Smooth muscle cell (in vitro differentiated cells): Measurements from ENCODE around the gene ARHGAP5. TPM values are rescaled to one million over a fixed set of nuclear protein-coding genes. Genes with fewer than 3 reads are reported as not detected.

Source experiments
- DNase-seq: peaks from one replicate; lab custom pipeline; 2025; ENCODE audit not compliant: unreplicated experiment; lab: John Stamatoyannopoulos, UW
- H2AFZ ChIP-seq: fragments of 200-600 bp; sonication (generic); 2 replicates; pipeline ENCODE4 v1.6.0; 2016; ENCODE audit warnings: antibody characterized with exemption, low read depth, mild to moderate bottlenecking
- H3F3A ChIP-seq: fragments of 200-600 bp; sonication (generic); 2 replicates; pipeline ENCODE4 v1.6.0; 2017; ENCODE audit warnings: antibody characterized with exemption, low read depth
- H3K27ac ChIP-seq: fragments of 200-600 bp; sonication (generic); 2 replicates; pipeline ENCODE4 v1.5.1; 2016; ENCODE audit warnings: low read depth, mild to moderate bottlenecking
- H3K27me3 ChIP-seq: fragments of 200-600 bp; sonication (generic); 2 replicates; pipeline ENCODE4 v1.6.1; 2016; ENCODE audit warnings: low read depth, mild to moderate bottlenecking
- H3K36me3 ChIP-seq: fragments of 200-600 bp; sonication (generic); 2 replicates; pipeline ENCODE4 v1.5.1; 2016; ENCODE audit warnings: low read depth
- H3K4me1 ChIP-seq: fragments of 200-600 bp; sonication (generic); 2 replicates; pipeline ENCODE4 v1.5.1; 2016; ENCODE audit warnings: low read depth
- H3K4me2 ChIP-seq: fragments of 200-600 bp; sonication (generic); 2 replicates; pipeline ENCODE4 v1.6.0; 2016; ENCODE audit warnings: mild to moderate bottlenecking
- H3K4me3 ChIP-seq: fragments of 200-600 bp; sonication (generic); 2 replicates; pipeline ENCODE4 v1.5.1; 2016; ENCODE audit warnings: mild to moderate bottlenecking
- H3K79me2 ChIP-seq: fragments of 200-600 bp; sonication (generic); 2 replicates; pipeline ENCODE4 v1.6.0; 2016; ENCODE audit warnings: low read depth, mild to moderate bottlenecking
- H3K9ac ChIP-seq: fragments of 200-600 bp; sonication (generic); 2 replicates; pipeline ENCODE4 v1.6.0; 2016; ENCODE audit warnings: low read depth
- H3K9me3 ChIP-seq: fragments of 200-600 bp; sonication (generic); replicated peaks from 2 replicates; pipeline ENCODE4 v1.5.1; 2016; ENCODE audit warnings: low read depth
- H4K20me1 ChIP-seq: fragments of 200-600 bp; sonication (generic); 2 replicates; pipeline ENCODE4 v1.6.0; 2016; ENCODE audit warnings: low read depth
- CTCF ChIP-seq: fragments of 200-600 bp; sonication (generic); IDR thresholded peaks from 2 replicates; pipeline ENCODE4 v1.5.1; 2017; ENCODE audit warnings: borderline replicate concordance, mild to moderate bottlenecking, antibody characterized with exemption; ENCODE audit not compliant: insufficient read depth, poor library complexity, severe bottlenecking
- WGBS: methylation state at CpG from one replicate; pipeline ENCODE4 v1.1.7; 2016; ENCODE audit warnings: low lambda C conversion rate; 5-methylcytosine and 5-hydroxymethylcytosine counted together
- polyA plus RNA-seq: library from polyadenylated mRNA; unstranded; fragments of >200 nt; fragmentation: Nextera tagmentation; extraction: Ambion mirVana; gene quantifications from 2 replicates; pipeline ENCODE4 v1.2.1, GENCODE V29; 2016
- total RNA-seq: library from RNA; depleted of rRNA; stranded (reverse); fragments of >200 nt; gene quantifications from 2 replicates; pipeline ENCODE4 v1.2.3, GENCODE V29; 2014

ARHGAP5 gene
- total and polyA plus RNA-seq, 2 experiments from 2014 or later = 24.1 to 217 TPM

GRCh38 chr14:32190673-32191072 is 113.6 kb downstream of the ARHGAP5 start:
- Histone ChIP-seq H3K4me2 (no peak overlapping the region), H3K36me3 (no peaks in the 10 kb centered on the region), H3K79me2 (no peaks in the 10 kb centered on the region), H3K4me3 (no peak overlapping the region), H2AFZ (no peak overlapping the region), H3K4me1 (no peaks in the 10 kb centered on the region), H4K20me1 (no peaks in the 10 kb centered on the region), H3K9me3 (no peaks in the 10 kb centered on the region), H3K9ac (no peak overlapping the region), H3F3A (no peaks in the 10 kb centered on the region), H3K27ac (no peak overlapping the region), H3K27me3 (no peaks in the 10 kb centered on the region)
- no peak for DNase-seq
- 59% methylated on average over 3 of the region's 3 CpGs for WGBS
- no peak for TF ChIP-seq CTCF

- TF ChIP-seq CTCF = no peak
- Histone ChIP-seq H3K9me3 (no peaks in the 10 kb centered on the region), H3K27ac (no peak overlapping the region), H3K79me2 (no peaks in the 10 kb centered on the region), H3K36me3 (no peaks in the 10 kb centered on the region), H2AFZ (no peak overlapping the region), H3K4me1 (no peaks in the 10 kb centered on the region), H3K4me3 (no peak overlapping the region), H3K27me3 (no peaks in the 10 kb centered on the region), H3K4me2 (no peak overlapping the region), H3K9ac (no peak overlapping the region), H4K20me1 (no peaks in the 10 kb centered on the region), H3F3A (no peaks in the 10 kb centered on the region)
- 57% methylated on average over 2 of the region's 2 CpGs for WGBS
- no peak for DNase-seq
These were observed 115.7 kb downstream of the ARHGAP5 start for GRCh38 chr14:32192712-32193373.

GRCh38 chr14:32193532-32193931 is 116.4 kb downstream of the ARHGAP5 start:
- no peak for TF ChIP-seq CTCF

GRCh38 chr14:32195636-32196035 is 118.5 kb downstream of the ARHGAP5 start:
- H3F3A ChIP-seq = peaks cover 2% of the 10 kb centered on the region
- no peak for TF ChIP-seq CTCF
- H3K27ac ChIP-seq = no peak overlapping the region
- no peak overlapping the region for H3K9ac ChIP-seq
- H3K4me3 ChIP-seq = no peak overlapping the region
- H2AFZ ChIP-seq = no peak overlapping the region
- no peak for DNase-seq
- no peaks in the 10 kb centered on the region for H3K4me1 ChIP-seq
- H3K9me3 ChIP-seq = no peaks in the 10 kb centered on the region
- H3K4me2 ChIP-seq = no peak overlapping the region
- no peaks in the 10 kb centered on the region for H3K27me3 ChIP-seq
- H4K20me1 ChIP-seq = no peaks in the 10 kb centered on the region
- H3K79me2 ChIP-seq = no peaks in the 10 kb centered on the region
- H3K36me3 ChIP-seq = no peaks in the 10 kb centered on the region
- 84% methylated on average over 1 of the region's 1 CpG for WGBS

More at GRCh38 chr14:32193532-32193931, 116.4 kb downstream of the ARHGAP5 start:
- Histone ChIP-seq H3K4me1 (no peaks in the 10 kb centered on the region), H3K4me2 (no peak overlapping the region), H3K27me3 (no peaks in the 10 kb centered on the region), H3K9ac (no peak overlapping the region), H3K79me2 (no peaks in the 10 kb centered on the region), H2AFZ (no peak overlapping the region), H3F3A (no peaks in the 10 kb centered on the region), H3K4me3 (no peak overlapping the region), H3K9me3 (no peaks in the 10 kb centered on the region), H3K36me3 (no peaks in the 10 kb centered on the region), H4K20me1 (no peaks in the 10 kb centered on the region), H3K27ac (no peak overlapping the region)
- no peak for DNase-seq
- WGBS = 97% methylated on average over 2 of the region's 2 CpGs
